GM18951 (cell line): ENCODE data around the gene SART3.

Experiments used
- POLR2A ChIP-seq: IDR thresholded peaks from 4 replicates; pipeline ENCODE4 v1.6.1; 2011; ENCODE audit warnings: mild to moderate bottlenecking; ENCODE audit not compliant: insufficient read length, insufficient read depth; ENCODE audit errors: extremely low read depth
- in situ Hi-C: fragments of 300-500 bp; cut with MboI; formaldehyde crosslinking; loops from one replicate; pipeline ENCODE4 v1.12.0; 2022; ENCODE audit warnings: low sequenced_read_pairs, mixed read lengths, inconsistent platforms; ENCODE audit not compliant: unreplicated experiment

The SART3 gene

GRCh38 chr12:108560752-108561719 lies at the start of gene SART3:
TSS of gene SART3 (minus strand) at chr12:108561173. CDS start at chr12:108561154, 19 bp downstream.
- in situ Hi-C loops: loop anchor here (10.0 kb wide), 1 partner anchor 244 kb away; no protein-coding TSS in a partner anchor

GRCh38 chr12:108610336-108610815 lies 49.4 kb upstream of the SART3 start:
- in situ Hi-C loops: no loop called here
- TF ChIP-seq POLR2A: no peak

More at GRCh38 chr12:108560752-108561719, at the start of gene SART3:
- TF ChIP-seq POLR2A: peak; percentile 78

- no peak for TF ChIP-seq POLR2A
- in situ Hi-C loops: no loop called here
Observed at GRCh38 chr12:108609537-108610335, 48.8 kb upstream of the SART3 start.

- in situ Hi-C loops: no loop called here
- TF ChIP-seq POLR2A: no peak
Observed at GRCh38 chr12:108608616-108609015, 47.6 kb upstream of the SART3 start.

GRCh38 chr12:108607981-108608600 lies 47.1 kb upstream of the SART3 start:
- TF ChIP-seq POLR2A: no peak
- in situ Hi-C loops: no loop called here

- TF ChIP-seq POLR2A: no peak
Observed at GRCh38 chr12:108606492-108606891, 45.5 kb upstream of the SART3 start.

GRCh38 chr12:108605690-108606406 lies 44.9 kb upstream of the SART3 start:
- in situ Hi-C loops: no loop called here
- TF ChIP-seq POLR2A: no peak

More at GRCh38 chr12:108606492-108606891, 45.5 kb upstream of the SART3 start:
- in situ Hi-C loops: no loop called here

GRCh38 chr12:108605000-108605689 lies 44.2 kb upstream of the SART3 start:
- in situ Hi-C loops: no loop called here
- TF ChIP-seq POLR2A: no peak

- in situ Hi-C loops: no loop called here
- no peak for TF ChIP-seq POLR2A
Observed at GRCh38 chr12:108604208-108604941, 43.4 kb upstream of the SART3 start.

- TF ChIP-seq POLR2A: no peak
- in situ Hi-C loops: no loop called here
Observed at GRCh38 chr12:108603743-108604142, 42.8 kb upstream of the SART3 start.

GRCh38 chr12:108602976-108603704 lies 42.2 kb upstream of the SART3 start:
- in situ Hi-C loops: no loop called here
- no peak for TF ChIP-seq POLR2A

- no peak for TF ChIP-seq POLR2A
- in situ Hi-C loops: no loop called here
Observed at GRCh38 chr12:108602209-108602705, 41.3 kb upstream of the SART3 start.
